ENCODE results near the gene WWTR1. TPM values are rescaled to one million over a fixed set of nuclear protein-coding genes. Genes with fewer than 3 reads are reported as not detected.
A peak's percentile ranks its signal among the peaks of the same experiment; 100 is the strongest.

WWTR1 gene
- total RNA-seq (ENCODE audit: low replicate concordance): 54.7 and 205 TPM in 2 replicates

DNA sequence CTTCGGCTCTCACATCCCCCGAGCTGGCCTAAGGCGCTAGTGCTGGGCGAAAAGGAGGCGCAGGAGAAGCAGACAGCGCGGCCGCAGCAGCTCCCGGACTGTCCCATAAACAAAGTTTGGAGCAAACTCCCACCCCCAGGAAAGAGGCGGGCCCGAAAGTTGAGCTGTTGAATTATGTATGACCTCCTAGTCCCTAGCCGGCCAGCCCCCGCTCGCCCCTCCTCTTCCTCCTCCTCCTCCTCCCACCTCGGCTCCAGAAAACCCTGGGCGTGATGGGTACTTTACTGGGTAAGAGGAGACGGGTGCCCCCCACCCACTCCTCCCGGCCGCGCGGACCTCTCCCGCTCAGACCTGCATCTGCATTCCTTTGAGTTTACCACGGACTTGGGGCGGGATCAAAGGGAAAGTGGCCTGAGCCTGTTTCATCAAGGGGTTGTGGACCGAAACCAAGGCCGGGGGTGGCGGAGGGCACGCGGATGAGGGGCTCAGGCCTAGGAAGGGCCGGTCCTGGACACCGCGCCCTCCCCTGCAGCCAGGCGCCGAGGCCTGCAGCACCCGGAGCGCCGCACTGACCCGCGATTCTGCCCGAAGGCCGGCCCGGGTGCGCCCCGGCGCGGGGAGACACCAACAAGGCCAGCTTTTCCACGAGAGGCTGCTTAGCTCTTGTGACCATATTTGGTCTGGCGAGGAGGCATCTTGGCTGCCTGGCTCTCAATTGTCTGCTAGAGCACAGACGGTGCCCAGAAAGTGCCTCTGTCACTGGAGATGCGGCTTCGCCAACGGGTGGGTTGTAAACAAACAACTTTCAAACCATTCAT lies at the start of gene WWTR1:
WWTR1 (minus strand) TSS at position 100 of the 818 bp plus-strand sequence. CDS start 719 bp downstream, outside the sequence.
- peak within 1 kb of the TSS; percentile 98 for H3K4me3 ChIP-seq (ENCODE audit: low read depth, low read length)
- DNase-seq (ENCODE audit: low read depth): peak; percentile 94
- peak; percentile 29 for TF ChIP-seq CTCF (IDR thresholded peaks at IDR 0.05; ENCODE audit: insufficient read depth, low read length)

DNA sequence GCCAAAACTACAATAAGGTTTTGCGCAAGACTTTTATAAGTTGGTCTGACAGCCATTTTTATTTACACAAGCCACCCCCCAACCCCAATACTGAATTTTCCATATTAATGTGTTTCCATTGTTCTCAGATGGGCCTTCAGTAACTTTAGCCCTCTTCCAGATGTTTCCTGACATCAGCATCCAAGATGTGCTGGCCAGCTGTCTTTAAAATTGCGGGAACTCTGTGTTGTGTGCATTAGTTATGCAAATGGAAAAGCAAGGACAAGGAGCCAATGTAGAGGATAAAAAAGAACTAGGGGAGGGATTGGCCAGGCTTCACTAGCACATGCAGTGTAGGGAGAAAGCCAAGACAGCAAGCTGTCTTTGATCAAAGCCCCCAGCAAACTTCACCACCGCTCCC lies 49.1 kb upstream of the WWTR1 start:
- no peak for TF ChIP-seq CTCF (IDR thresholded peaks at IDR 0.05; ENCODE audit: insufficient read depth, low read length)
- no peak overlapping the region for H3K4me3 ChIP-seq (ENCODE audit: low read depth, low read length)
- DNase-seq (ENCODE audit: low read depth): peak; percentile 44

DNA sequence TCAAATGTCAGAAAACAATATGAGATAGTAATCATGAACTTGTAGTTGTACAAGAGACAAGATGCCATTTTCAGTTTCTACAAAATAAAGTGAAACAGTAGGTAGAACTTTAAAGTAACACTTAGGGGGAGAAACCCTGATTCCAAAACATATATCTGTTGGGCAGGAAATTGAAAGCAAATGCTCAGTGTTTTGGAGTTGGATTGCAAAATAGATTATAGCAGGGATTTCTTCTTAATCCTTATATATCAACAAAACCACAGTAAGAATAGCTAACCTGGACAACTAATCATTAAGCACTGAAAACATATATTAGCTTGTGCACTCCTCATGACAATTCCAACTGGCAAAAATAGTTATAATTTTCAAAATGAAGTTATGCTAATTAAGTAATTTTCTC lies 47.6 kb upstream of the WWTR1 start:
- no peak for TF ChIP-seq CTCF (IDR thresholded peaks at IDR 0.05; ENCODE audit: insufficient read depth, low read length)
- DNase-seq (ENCODE audit: low read depth): no peak

DNA sequence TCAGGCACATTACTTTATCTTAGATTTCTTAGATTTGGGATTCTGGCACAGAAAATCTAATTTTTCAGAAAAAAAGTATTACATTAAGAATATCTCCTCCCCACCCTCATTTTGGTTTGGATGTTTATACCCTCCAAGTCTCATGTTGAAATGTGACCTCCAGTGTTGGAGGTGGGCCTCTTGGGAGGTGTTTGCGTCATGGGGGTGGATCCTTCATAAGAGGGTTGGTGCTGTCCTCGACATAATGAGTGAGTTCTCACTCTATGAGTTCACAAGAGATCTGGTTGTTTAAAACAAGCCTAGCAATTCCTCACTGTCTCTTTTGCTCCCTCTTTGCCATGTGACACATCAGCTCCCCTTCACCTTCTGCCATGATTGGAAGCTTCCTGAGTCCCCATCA lies 45.6 kb upstream of the WWTR1 start:
- TF ChIP-seq CTCF (IDR thresholded peaks at IDR 0.05; ENCODE audit: insufficient read depth, low read length): no peak
- DNase-seq (ENCODE audit: low read depth): peak; percentile 73
- H3K4me3 ChIP-seq (ENCODE audit: low read depth, low read length): no peak overlapping the region

More for the DNA sequence above, 47.6 kb upstream of the WWTR1 start:
- no peak overlapping the region for H3K4me3 ChIP-seq (ENCODE audit: low read depth, low read length)

GRCh38 chr3:149702691-149703441 lies 45.0 kb upstream of the WWTR1 start:
- no peak for TF ChIP-seq CTCF (IDR thresholded peaks at IDR 0.05; ENCODE audit: insufficient read depth, low read length)

DNA sequence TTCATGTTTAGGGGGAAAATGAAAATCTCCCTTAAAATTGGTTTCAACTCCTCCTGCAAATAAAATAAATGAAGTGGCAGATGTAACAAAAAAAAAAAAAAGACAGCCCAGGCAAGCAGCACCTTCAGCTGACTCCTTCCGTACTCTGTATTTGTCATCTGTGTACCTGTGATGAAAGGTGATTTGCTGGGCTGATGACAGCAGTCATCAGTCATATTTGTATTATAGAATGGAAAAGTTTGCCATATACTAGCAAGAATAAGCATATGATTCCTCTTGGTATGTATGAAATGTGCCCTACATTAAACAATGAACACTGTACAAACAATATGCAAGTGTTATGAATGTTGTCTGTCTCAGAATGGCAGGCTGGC lies 44.1 kb upstream of the WWTR1 start:
- no peak overlapping the region for H3K4me3 ChIP-seq (ENCODE audit: low read depth, low read length)
- no peak for DNase-seq (ENCODE audit: low read depth)
- TF ChIP-seq CTCF (IDR thresholded peaks at IDR 0.05; ENCODE audit: insufficient read depth, low read length): no peak

More at GRCh38 chr3:149702691-149703441, 45.0 kb upstream of the WWTR1 start:
- DNase-seq (ENCODE audit: low read depth): peak; percentile 84
- no peak overlapping the region for H3K4me3 ChIP-seq (ENCODE audit: low read depth, low read length)
